ENCODE measurements around the gene TSPAN17. TPM values are rescaled to one million over a fixed set of nuclear protein-coding genes. Genes with fewer than 3 reads are reported as not detected.

TSPAN17 gene
- total and polyA plus RNA-seq, 2 experiments from 2014 or later = 30.2 to 32.3 TPM

DNA sequence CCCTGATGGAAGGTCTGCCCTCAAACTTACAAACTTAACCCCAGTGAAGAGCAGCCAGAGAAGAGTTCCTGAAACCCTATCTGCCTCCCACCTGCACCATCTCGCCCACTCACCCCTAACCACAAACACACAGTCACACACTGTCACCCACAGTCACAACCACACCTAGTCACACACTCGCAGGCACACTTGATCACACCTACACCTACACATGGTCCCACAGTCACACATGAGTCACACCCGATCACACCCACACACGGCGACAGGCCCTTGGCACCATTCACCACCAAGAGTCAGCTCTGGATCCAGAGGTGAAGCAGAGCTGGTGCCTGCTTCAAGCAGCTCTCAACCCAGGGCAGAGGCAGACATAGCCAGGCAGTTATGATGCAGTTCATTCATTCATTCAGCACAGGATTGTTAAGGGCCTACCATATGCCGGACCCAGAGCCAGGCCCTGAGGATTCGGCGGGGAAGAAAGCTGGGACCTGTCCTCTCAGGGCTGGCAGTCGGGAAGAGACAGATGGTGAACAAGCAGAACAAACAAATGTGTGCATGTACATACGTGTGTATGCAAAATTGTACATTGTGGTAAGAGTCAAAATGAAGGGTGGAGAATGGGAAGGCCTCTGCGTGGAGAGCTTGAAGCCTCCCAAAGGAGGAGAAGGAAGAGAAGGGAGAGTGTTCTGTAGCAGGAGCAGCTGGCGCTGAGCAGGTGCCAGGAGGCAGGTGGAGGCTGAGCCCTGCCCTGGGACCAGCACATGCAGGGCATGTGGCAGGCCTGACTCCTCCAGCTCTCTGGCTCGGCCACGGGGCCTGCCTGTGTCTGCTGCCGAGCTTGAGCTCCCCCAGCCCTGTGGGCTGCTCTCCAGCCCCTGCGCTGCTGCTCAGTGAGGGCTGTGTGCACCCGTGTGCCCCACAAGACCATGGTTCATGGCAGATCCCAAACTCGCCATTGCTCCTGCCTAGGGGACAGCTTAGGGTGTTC is 6.4 kb downstream of the TSPAN17 start:
- H3K27ac ChIP-seq = no peak overlapping the region
- TF ChIP-seq, protein P1, sequence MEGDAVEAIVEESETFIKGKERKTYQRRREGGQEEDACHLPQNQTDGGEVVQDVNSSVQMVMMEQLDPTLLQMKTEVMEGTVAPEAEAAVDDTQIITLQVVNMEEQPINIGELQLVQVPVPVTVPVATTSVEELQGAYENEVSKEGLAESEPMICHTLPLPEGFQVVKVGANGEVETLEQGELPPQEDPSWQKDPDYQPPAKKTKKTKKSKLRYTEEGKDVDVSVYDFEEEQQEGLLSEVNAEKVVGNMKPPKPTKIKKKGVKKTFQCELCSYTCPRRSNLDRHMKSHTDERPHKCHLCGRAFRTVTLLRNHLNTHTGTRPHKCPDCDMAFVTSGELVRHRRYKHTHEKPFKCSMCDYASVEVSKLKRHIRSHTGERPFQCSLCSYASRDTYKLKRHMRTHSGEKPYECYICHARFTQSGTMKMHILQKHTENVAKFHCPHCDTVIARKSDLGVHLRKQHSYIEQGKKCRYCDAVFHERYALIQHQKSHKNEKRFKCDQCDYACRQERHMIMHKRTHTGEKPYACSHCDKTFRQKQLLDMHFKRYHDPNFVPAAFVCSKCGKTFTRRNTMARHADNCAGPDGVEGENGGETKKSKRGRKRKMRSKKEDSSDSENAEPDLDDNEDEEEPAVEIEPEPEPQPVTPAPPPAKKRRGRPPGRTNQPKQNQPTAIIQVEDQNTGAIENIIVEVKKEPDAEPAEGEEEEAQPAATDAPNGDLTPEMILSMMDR (IDR thresholded peaks at IDR 0.05; ENCODE audit: low read depth, low read length) = no peak
- no peaks in the 10 kb centered on the region for H3K27me3 ChIP-seq
- no peak for DNase-seq (ENCODE audit: low read depth in 1 of 2, low spot score in 1 of 2)
- H3K36me3 ChIP-seq = peaks cover 7% of the 10 kb centered on the region
- H3K9me3 ChIP-seq (ENCODE audit: low read depth) = no peaks in the 10 kb centered on the region
- no peak overlapping the region for H3K4me3 ChIP-seq
- H3K4me1 ChIP-seq (ENCODE audit: low read depth) = no peaks in the 10 kb centered on the region

DNA sequence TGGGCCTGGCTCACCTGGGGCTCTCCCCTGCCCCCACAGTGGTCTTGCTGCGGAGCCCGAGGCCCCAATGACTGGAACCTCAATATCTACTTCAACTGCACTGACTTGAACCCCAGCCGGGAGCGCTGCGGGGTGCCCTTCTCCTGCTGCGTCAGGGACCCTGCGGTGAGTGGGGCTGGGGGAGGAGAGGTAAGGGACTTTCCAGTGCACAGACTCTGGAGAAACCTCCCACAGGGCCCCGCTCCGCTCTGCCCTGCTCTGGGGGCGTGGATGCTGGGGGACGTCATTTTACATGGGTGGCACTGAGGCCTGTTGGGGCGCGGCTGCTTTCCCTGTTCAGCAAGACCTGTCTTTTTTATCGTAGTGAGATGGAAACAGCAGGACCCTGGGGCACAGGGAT is 7.6 kb downstream of the TSPAN17 start:
- TF ChIP-seq, protein P1 (IDR thresholded peaks at IDR 0.05; ENCODE audit: low read depth, low read length) = no peak
- peaks cover 7% of the 10 kb centered on the region for H3K36me3 ChIP-seq
- no peaks in the 10 kb centered on the region for H3K27me3 ChIP-seq
- no peaks in the 10 kb centered on the region for H3K9me3 ChIP-seq (ENCODE audit: low read depth)
- H3K4me3 ChIP-seq = no peak overlapping the region
- H3K4me1 ChIP-seq (ENCODE audit: low read depth) = no peaks in the 10 kb centered on the region
- no peak for DNase-seq (ENCODE audit: low read depth in 1 of 2, low spot score in 1 of 2)
- H3K27ac ChIP-seq = no peak overlapping the region

DNA sequence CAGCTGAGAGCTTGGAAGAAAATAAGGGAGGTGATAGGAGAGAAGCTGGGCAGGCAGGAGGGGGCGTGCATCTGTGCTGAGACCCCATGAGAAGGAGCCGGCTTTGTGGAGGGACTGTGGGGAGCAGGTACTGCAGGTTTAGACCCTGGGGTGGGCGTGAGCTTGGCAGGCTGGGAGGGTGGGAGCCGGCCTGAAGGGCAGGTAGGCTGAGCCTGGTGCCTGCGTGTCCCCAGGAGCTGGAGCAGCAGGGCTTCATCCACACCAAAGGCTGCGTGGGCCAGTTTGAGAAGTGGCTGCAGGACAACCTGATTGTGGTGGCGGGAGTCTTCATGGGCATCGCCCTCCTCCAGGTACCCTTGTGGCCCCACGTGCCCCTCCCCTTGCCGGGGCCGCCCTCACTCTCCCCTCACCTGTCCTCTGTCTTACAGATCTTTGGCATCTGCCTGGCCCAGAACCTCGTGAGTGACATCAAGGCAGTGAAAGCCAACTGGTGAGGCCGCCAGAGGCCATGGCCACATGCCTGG is 9.2 kb downstream of the TSPAN17 start:
- no peaks in the 10 kb centered on the region for H3K27me3 ChIP-seq
- H3K9me3 ChIP-seq (ENCODE audit: low read depth) = no peaks in the 10 kb centered on the region
- no peaks in the 10 kb centered on the region for H3K4me1 ChIP-seq (ENCODE audit: low read depth)
- TF ChIP-seq, protein P1 (IDR thresholded peaks at IDR 0.05; ENCODE audit: low read depth, low read length) = no peak
- H3K4me3 ChIP-seq = no peak overlapping the region
- DNase-seq (ENCODE audit: low read depth in 1 of 2, low spot score in 1 of 2) = no peak
- peaks cover 7% of the 10 kb centered on the region for H3K36me3 ChIP-seq
- H3K27ac ChIP-seq = no peak overlapping the region

DNA sequence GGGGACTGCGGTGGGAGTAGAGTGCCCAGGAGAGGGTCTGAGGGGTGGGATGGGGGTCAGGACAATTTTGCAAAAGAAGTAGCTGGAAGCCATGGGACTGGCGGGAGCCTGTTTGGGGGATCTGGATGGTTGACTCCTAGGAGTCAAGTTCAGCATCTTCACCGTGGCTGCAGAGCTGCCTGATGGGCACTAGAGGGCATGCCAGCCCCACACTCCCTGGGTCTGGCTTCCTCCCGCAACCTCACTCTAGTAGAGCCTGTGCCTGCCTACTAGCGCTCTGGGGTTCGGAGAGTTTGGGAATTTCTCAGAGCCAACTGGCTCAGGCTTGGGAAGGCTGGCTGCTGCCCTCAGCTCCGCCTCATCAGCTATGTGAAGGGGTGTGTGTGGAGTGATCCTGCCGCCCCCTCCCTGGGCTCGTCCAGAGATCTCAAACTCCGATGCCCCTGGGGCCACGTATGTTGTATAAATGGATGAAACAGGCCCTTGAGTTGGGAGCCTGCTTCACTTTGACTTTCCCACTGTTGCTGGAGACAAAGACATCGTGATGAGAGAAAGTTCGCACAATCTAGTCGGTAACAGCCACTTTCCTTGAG is 10.8 kb downstream of the TSPAN17 start:
- peak; percentile 79 to 84 for DNase-seq (ENCODE audit: low read depth in 1 of 2, low spot score in 1 of 2)
- Histone ChIP-seq H3K9me3 (ENCODE audit: low read depth) (no peaks in the 10 kb centered on the region), H3K27ac (no peak overlapping the region), H3K36me3 (peaks cover 5% of the 10 kb centered on the region), H3K4me1 (ENCODE audit: low read depth) (no peaks in the 10 kb centered on the region), H3K27me3 (no peaks in the 10 kb centered on the region), H3K4me3 (no peak overlapping the region)
- TF ChIP-seq, protein P1 (IDR thresholded peaks at IDR 0.05; ENCODE audit: low read depth, low read length) = peak; percentile 93

DNA sequence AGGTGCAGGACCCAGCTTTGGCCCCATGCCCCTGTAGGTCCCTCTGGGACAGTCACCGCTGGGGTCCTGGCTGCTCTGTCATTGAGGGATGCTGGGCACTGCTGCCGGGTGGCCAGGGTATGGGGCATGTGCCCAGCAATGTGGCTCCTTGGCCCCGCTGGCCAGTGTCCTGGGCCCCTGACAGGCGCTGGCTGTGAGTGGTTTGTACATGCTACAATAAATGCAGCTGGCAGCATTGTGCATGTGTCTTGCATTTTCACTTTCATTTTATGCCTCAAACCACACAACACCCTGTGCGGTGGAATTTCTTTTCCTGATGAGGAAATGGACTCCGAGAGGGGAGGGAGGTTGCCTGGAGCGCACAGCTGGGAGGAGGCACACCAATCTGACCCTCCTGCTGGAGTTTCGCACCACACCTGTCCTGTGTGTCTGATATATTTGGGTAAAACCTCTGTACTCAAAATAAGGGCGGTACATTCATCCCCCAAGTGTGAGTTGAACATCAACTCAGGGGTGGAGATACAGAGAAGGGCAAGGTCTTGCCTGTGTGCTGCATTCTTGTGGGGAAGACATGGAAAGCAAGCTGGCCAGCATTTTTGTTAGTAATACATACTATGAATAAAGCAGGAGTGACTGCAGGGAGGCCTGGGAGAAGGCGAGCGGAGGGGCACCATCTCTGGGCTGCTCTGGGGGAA is 11.7 kb downstream of the TSPAN17 start:
- no peaks in the 10 kb centered on the region for H3K4me1 ChIP-seq (ENCODE audit: low read depth)
- DNase-seq (ENCODE audit: low read depth in 1 of 2, low spot score in 1 of 2) = peak in 1 of 2 donors; percentile 47
- no peak overlapping the region for H3K27ac ChIP-seq
- no peak overlapping the region for H3K4me3 ChIP-seq
- no peaks in the 10 kb centered on the region for H3K36me3 ChIP-seq
- no peaks in the 10 kb centered on the region for H3K9me3 ChIP-seq (ENCODE audit: low read depth)
- TF ChIP-seq, protein P1 (IDR thresholded peaks at IDR 0.05; ENCODE audit: low read depth, low read length) = no peak
- no peaks in the 10 kb centered on the region for H3K27me3 ChIP-seq

Data from cardiac muscle cell (in vitro differentiated cells and primary cell).